Duodenal mucosa (tissue), 2 donors: ENCODE data around the gene CEP350.

Experiments
- H3K27ac ChIP-seq: one replicate; pipeline ENCODE4 v1.7.0; 2013; ENCODE audit warnings: low read depth, low read length
- H3K27me3 ChIP-seq, 2 donors: one replicate each; pipeline ENCODE4 v1.7.0; 2013; ENCODE audit warnings: low read length in 2 of 2, control low read depth in 1 of 2; ENCODE audit not compliant: insufficient read depth in 2 of 2, control insufficient read depth in 1 of 2
- H3K36me3 ChIP-seq, 2 donors: one replicate each; pipeline ENCODE4 v1.7.0; 2013; ENCODE audit warnings: low read length in 2 of 2, control low read depth in 1 of 2; ENCODE audit not compliant: insufficient read depth in 2 of 2, control insufficient read depth in 1 of 2
- H3K4me1 ChIP-seq, 2 donors: one replicate each; pipeline ENCODE4 v1.7.0; 2013; ENCODE audit warnings: low read length in 2 of 2, control low read depth in 1 of 2; ENCODE audit not compliant: insufficient read depth in 2 of 2, control insufficient read depth in 1 of 2
- H3K4me3 ChIP-seq, 2 donors: one replicate each; pipeline ENCODE4 v1.7.0; 2013; ENCODE audit warnings: low read length in 2 of 2, low read depth in 1 of 2
- H3K9ac ChIP-seq, 2 donors: one replicate each; pipeline ENCODE4 v1.7.0; 2013; ENCODE audit warnings: low read length in 2 of 2, low read depth in 1 of 2
- H3K9me3 ChIP-seq, 2 donors: one replicate each; pipeline ENCODE4 v1.7.0; 2013; ENCODE audit warnings: low read length in 2 of 2, control low read depth in 1 of 2; ENCODE audit not compliant: control insufficient read depth in 1 of 2

CEP350 gene

DNA sequence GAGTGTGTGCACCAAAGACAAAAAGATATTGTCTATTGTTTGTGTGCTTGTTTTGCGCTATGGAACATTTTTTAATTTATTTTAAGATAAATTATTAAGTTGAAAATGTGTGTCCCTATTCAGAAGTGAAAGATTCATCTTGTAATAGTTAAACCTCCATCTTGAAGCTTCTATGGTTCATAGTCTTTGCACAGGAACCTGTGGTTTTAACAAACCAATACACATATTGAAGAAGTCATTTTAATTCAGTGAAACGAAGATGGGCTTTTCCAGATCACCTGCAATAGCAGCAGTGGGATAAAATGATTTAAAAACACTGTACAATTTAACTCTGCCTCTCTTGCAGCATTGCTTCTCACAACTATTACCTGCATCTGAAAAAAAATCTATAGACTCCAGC is 157.5 kb downstream of the CEP350 start:
- peaks cover 21 to 31% of the 10 kb centered on the region in 2 donors for H3K36me3 ChIP-seq
- H3K9ac ChIP-seq: no peak overlapping the region
- no peak overlapping the region for H3K4me3 ChIP-seq
- no peak overlapping the region for H3K27ac ChIP-seq
- no peaks in the 10 kb centered on the region for H3K9me3 ChIP-seq
- H3K4me1 ChIP-seq: peaks cover 0 to 1% of the 10 kb centered on the region in 2 donors
- H3K27me3 ChIP-seq: no peaks in the 10 kb centered on the region

DNA sequence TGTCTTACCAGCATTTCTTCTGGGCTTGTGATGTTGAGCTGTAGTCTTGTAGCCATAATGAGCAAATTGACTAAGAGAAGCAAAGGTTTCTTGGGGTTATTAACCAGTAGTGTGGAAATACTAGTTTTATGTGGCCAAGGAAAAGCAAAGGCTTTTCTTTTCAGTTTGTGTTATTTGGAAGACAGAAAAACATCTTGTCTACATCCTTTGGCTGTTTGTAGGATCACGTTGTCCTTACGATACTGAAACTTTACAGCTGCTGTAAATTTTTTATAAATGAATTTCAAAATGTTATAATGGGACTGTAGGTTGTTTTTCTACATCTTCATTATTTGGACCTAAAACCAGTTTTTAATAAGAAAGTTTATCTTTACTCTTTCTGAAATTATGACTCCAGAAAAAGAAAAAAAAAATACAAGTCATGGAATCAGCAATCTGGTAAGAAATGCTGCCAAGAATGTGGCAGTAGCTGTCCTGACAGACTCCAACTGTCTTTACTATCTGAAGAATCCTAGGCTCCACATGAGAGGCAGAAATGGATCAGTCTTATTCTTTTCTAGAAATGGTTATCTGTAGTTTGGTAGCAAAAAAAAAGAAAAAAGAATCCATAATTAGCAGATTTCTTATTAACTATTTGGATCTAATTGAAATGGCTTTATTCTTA is 158.5 kb downstream of the CEP350 start:
- Histone ChIP-seq H3K36me3 (peaks cover 21 to 31% of the 10 kb centered on the region in 2 donors), H3K9me3 (no peaks in the 10 kb centered on the region), H3K4me1 (peaks cover 0 to 6% of the 10 kb centered on the region in 2 donors), H3K27ac (no peak overlapping the region), H3K9ac (no peak overlapping the region), H3K4me3 (no peak overlapping the region), H3K27me3 (no peaks in the 10 kb centered on the region)

DNA sequence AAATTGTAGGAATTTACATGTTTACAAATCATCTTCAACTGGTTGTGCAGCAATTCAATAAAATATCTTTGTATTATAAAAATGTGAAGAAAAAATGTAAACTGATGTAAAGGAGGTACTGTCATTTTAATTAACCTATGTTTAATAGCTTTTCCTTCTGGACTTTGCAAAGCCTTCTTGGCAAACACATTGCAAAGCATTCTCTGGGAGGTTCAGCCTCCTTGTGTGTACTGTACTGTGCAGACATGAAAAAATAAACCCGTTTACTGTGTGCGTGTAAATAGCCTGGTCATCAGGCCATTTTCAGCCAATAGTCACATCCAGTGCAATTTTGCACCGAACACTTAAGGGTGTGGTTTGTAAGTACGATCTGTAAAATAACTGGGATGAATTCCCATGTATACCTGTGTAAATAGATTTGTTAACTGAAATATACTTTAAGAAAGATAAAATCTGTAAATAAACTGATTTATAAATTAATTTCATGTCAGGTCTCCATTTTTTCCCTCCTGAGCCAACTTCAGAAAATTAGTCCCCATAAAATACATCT is 159.9 kb downstream of the CEP350 start:
- Histone ChIP-seq H3K4me3 (no peak overlapping the region), H3K27me3 (no peaks in the 10 kb centered on the region), H3K9me3 (no peaks in the 10 kb centered on the region), H3K9ac (no peak overlapping the region), H3K36me3 (peaks cover 21 to 27% of the 10 kb centered on the region in 2 donors), H3K27ac (no peak overlapping the region), H3K4me1 (peaks cover 0 to 6% of the 10 kb centered on the region in 2 donors)

DNA sequence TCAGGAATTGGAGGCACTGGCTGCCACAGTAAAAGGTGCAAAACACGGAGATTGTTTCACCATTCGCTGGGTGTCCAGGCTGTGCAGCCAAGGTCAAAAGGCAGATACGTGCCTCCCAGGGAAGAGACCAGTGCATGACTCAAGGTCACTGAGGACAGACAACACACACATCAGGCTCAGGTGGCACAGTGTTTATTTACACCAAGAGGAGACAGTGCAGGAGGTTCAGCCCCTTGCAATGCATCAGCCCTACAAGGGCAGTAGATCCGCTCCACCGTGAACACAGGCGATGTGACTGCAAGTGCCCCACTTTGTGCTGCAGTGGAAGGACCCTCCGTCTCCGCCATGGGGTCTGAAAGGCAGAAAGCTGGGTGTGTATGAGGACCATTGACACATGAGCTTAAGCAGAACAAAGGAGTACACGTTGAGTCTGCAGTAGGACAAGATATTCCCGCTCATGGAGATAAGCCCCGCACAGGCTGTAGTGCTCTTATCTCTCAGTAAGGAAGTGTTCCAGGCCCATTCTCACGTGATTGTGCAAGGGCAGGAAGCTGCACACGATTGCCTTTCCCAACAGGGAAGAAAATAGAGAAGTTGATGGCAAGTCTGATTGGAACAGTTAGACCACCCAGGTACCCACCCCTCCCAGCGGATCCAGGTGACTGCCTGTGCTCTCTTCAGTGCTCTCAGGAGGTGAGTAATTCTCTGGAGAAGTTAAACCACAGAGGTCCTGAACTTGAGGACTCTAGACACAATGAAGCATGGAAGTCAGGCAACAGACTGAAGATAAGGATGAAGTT is 162.6 kb downstream of the CEP350 start:
- Histone ChIP-seq H3K4me1 (peaks cover 0 to 6% of the 10 kb centered on the region in 2 donors), H3K36me3 (peaks cover 3 to 8% of the 10 kb centered on the region in 2 donors), H3K27me3 (no peaks in the 10 kb centered on the region), H3K4me3 (no peak overlapping the region), H3K9ac (no peak overlapping the region), H3K9me3 (no peaks in the 10 kb centered on the region), H3K27ac (no peak overlapping the region)

DNA sequence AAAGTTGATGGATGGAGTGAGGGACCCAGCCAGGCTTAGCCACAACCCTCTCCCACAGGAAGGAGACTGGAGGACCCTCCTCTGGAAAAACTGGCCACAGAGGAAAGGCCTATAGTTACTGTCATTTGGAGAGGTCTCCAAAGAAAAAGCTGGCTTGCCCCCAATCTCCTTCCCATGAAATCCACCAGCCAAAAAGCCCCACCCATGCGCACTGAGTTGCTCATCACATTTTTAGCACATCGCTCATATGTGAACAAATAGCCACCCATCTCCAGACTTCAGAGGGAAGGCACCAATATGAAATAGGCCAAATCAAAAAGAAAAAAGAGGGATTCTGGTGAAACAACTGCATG is 163.1 kb downstream of the CEP350 start:
- Histone ChIP-seq H3K27ac (no peak overlapping the region), H3K4me1 (peaks cover 0 to 6% of the 10 kb centered on the region in 2 donors), H3K9me3 (no peaks in the 10 kb centered on the region), H3K27me3 (no peaks in the 10 kb centered on the region), H3K9ac (no peak overlapping the region), H3K36me3 (peaks cover 0 to 3% of the 10 kb centered on the region in 2 donors), H3K4me3 (no peak overlapping the region)

DNA sequence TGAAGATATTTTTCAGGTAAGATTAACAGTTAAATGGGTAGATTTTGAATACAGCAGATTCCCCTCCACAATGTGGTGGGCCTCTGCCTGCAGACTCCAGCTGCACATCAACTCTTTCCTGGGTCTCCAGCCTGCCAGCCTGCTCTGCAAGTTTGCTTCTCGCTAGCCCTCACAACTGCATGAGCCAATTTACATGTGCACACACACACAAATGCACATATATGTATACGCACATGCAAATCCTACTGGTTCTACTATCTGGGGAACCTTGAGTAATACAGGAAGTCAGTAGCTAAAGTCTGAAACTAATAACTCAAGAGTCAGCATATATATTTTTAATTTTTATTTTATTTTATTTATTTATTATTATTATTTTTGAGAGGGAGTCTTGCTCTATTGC is 165.2 kb downstream of the CEP350 start:
- peaks cover 0 to 6% of the 10 kb centered on the region in 2 donors for H3K4me1 ChIP-seq
- H3K9me3 ChIP-seq: no peaks in the 10 kb centered on the region
- no peak overlapping the region for H3K27ac ChIP-seq
- H3K9ac ChIP-seq: no peak overlapping the region
- no peaks in the 10 kb centered on the region for H3K27me3 ChIP-seq
- H3K4me3 ChIP-seq: no peak overlapping the region
- H3K36me3 ChIP-seq: no peaks in the 10 kb centered on the region

DNA sequence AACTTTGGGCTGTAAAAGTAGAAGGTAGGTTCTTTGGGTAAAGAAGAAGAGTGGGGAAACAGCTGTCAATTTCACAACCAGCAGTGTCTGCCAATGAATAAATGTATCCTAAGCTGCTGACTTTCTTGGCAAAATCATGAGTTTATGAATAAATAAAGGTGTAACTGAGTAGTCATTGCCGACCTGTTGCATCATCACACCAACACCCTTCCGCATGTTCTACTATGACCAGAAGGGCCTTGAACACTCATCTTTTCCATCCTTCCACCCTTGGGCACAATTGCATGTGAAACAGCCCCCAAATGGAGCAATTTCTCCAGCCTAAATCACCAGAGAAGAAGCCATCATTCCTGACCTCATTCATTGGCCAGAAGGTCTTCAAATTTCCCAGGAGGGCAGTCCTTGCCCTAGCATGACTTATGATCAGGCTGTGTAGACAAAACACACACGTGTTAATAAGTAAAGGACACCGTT is 168.9 kb downstream of the CEP350 start:
- Histone ChIP-seq H3K9me3 (no peaks in the 10 kb centered on the region), H3K4me1 (peaks cover 0 to 5% of the 10 kb centered on the region in 2 donors), H3K27ac (no peak overlapping the region), H3K4me3 (no peak overlapping the region), H3K27me3 (no peaks in the 10 kb centered on the region), H3K9ac (no peak overlapping the region), H3K36me3 (no peaks in the 10 kb centered on the region)

DNA sequence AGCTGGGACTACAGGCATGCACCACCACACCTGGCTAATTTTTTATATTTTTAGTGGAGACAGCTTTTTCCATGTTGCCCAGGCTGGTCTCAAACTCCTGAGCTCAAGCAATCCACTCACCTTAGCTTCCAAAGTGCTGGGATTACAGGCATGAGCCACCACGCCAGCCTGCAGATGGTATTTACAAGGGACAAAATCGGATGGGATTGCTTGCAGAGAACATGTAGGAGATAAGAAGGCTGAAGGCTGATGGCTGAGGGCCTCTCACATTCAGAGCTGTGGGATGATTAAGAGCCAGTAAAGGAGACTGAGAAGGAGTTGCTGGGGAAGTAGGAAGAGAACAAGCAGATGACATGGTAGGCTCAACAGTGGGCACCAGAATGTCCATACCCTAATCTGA is 176.0 kb downstream of the CEP350 start:
- peaks cover 0 to 5% of the 10 kb centered on the region in 2 donors for H3K4me1 ChIP-seq
- H3K9me3 ChIP-seq: no peaks in the 10 kb centered on the region
- no peak overlapping the region for H3K9ac ChIP-seq
- H3K36me3 ChIP-seq: no peaks in the 10 kb centered on the region
- no peaks in the 10 kb centered on the region for H3K27me3 ChIP-seq
- H3K4me3 ChIP-seq: no peak overlapping the region
- H3K27ac ChIP-seq: no peak overlapping the region

DNA sequence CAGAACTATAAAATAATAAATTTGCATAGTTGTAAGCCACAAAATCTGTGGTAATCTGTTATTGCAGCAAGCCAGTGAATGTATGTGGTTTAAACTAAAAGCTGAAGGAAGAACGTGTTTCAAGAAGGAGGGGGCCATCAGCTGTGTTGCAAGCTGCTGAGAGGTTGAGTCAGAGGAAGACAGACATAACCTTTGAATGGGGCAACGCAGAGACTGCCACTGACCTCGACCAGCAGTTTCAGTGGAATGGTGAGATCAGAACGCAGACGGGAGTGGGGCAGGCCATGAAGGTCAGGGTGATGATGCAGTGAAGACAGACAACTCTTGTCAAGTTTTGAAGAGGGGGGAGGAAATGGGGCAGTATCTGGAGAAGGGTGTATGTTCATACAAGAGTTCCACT is 176.9 kb downstream of the CEP350 start:
- Histone ChIP-seq H3K9ac (no peak overlapping the region), H3K4me1 (peaks cover 0 to 2% of the 10 kb centered on the region in 2 donors), H3K27me3 (no peaks in the 10 kb centered on the region), H3K9me3 (no peaks in the 10 kb centered on the region), H3K4me3 (no peak overlapping the region), H3K36me3 (no peaks in the 10 kb centered on the region), H3K27ac (no peak overlapping the region)

DNA sequence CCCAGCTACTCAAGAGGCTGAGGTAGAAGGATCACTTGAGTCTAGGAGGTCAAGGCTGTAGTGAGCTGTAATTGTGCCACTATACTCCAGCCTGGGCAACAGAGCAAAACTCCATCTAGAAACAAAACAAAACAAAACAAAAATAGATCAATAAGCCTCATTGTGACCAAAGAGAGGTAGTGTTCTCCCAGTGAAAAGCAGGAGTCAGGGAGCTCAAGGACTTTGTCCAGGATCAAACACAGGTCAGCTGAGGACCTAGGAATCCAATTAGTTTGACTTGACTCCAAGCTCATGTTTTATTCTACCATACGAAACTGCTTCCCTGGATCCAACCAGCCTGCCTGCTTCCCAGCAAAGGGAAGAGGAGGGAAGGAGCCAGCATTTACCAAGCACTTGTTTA is 178.6 kb downstream of the CEP350 start:
- no peaks in the 10 kb centered on the region for H3K9me3 ChIP-seq
- no peaks in the 10 kb centered on the region for H3K27me3 ChIP-seq
- H3K9ac ChIP-seq: no peak overlapping the region
- no peak overlapping the region for H3K27ac ChIP-seq
- no peaks in the 10 kb centered on the region for H3K36me3 ChIP-seq
- H3K4me1 ChIP-seq: no peaks in the 10 kb centered on the region
- no peak overlapping the region for H3K4me3 ChIP-seq
